Dedifferentiated amniotic fluid mesenchymal stem cell (primary cell): ENCODE measurements around the gene DNAH11.
"Not testable (repeated sequence)": the region's sequence is repeated elsewhere in the genome, so short reads cannot be mapped to it uniquely, and the experiment has no call there.

ENCODE experiments used
- DNase-seq: peaks from one replicate; pipeline ENCODE4 v3.0.0-alpha.2; 2016; ENCODE audit errors: extremely low spot score

DNAH11 gene

DNA sequence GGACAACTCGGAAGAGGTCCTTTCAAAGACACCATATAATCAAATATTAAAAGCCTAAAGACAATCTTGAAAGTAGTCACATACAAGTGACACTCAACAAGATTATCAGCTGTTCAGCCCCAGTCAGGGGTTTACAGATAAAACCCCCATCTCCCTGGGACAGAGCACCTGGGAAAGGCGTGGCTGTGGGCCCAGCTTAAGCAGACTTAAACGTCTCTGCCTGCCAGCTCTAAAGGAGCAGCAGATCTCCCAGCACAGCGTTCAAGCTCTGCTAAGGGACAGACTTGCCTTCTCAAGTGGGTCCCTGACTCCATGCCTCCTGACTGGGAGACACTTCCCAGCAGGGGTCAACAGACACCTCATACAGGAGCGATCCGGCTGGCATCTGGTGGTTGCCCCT is 384.9 kb downstream of the DNAH11 start:
- DNase-seq = no peak

DNA sequence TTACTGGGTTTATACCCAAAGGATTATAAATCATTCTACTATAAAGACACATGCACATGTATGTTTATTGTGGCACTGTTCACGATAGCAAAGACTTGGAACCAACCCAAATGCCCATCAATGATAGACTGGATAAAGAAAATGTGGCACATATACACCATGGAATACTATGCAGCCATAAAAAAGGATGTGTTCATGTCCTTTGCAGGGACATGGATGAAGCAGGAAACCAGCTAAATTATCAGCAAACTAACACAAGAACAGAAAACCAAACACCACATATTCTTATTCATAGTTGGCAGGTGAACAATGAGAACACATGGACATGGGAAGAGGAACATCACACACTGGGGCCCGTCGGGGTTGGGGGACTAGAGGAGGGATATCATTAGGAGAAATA is 390.5 kb downstream of the DNAH11 start:
- DNase-seq = not testable (repeated sequence)

DNA sequence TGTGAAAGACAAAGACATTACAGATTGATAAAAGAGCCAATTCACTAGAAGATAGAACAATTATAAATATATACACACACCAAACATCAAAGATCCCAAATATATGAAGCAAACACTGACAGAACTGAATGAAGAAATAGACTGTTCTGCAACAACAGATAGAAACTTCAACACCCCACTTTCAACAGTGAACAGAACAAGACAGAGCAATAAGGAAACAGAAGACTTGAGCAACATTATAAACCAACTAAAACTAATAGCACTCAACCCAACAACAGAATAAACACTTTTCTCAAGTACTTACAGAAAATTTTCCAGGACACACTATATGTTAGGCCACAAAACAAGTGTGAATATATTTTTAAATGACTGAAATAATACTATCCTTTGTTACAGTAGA is 392.0 kb downstream of the DNAH11 start:
- no peak for DNase-seq

DNA sequence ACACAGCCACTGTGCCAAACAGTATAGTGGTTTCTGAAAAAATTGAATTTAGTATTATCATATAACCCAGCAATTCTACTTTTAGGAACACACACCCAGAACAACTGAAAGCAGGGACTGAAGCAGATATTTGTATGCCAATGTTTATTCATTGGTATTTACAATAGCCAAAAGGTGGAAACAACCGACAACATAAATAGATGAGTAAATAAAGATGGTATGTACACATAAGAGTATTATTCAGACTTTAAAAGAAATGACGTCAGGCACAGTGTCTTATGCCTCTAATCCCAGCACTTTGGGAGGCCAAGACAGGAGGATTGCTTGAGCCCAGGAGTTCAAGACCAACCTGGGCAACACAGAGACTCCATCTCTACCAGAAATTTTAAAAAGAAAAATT is 395.6 kb downstream of the DNAH11 start:
- no peak for DNase-seq

DNA sequence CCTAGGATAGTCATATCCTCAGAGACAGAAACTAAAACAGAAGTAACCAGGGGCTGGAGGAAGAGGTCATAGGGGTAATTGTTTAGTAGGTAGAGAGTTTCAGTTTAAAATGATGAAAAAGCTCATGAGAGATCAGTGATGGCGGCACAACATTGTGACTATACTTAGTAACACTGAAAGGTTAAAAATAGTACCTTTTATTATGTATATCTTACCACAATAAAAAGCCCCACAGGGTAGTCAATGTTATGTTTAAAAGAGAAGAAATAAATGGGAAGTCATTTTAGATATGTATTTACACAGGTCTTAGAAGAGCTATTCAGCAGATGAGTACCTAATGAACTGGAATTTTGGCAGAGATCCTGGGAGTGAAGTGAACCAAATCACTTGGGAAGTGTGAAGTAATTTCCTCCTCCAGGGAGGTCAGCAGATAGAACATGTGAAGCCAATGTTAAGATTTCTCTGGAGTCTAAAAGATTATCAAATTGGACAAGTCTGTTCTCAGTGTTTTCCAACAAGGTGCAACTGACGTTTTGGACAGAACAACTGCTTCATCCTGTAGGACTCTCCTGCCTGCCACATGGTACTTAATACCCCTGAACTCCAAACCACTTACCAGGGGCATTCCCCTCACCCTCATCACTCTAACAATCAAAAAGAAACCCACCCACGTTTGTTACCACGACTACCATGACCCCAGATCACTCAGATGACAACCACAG is 396.5 kb downstream of the DNAH11 start:
- DNase-seq = no peak

DNA sequence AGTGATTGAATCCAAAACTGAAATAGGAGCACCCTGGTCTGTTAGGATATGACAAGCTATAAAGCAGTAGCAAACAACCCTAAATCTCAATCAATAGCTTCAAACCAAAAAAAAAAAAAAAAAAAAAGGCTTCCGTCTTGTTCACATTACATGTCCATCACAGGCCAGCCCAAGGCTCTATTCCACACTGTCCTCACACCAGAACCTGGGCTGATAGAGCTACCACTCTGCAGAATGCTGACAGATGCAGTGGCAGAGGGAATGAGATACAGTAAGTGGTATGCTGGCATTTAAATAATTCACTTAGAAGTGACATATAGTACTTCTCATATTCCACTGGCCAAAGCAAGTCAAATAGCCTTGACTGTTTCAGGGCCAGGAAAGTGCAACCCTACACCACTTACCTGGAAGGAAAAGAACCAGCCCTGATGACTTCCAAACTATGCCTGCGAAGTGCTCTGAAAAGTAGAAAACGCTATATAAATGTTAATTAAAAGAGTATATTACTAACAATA is 397.1 kb downstream of the DNAH11 start:
- DNase-seq = no peak

DNA sequence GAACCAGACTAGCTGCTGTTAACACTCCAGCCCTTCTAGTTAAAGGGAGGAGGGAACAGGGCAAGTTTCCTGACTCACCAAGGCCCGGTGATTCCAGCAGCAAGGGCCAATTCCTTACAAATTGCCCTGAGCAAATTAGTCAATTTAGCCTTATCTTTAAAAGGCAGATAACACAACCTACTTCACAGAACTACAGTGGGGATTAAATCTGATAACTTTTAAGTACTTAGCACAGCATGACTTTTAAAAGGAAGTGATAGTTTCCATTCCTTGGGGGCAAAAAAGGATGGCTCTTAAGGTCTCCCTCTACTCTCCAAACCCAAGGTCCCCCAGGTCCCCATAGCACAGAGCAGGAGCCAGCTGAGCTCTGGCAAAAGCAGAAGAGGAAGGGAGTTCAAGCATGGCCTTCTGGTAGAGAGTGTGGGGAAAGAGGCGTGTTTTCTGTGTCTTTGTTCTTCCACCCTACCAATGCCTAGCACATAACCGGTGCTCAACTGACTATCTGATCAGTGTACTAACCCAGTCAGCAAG is 398.8 kb downstream of the DNAH11 start:
- no peak for DNase-seq

DNA sequence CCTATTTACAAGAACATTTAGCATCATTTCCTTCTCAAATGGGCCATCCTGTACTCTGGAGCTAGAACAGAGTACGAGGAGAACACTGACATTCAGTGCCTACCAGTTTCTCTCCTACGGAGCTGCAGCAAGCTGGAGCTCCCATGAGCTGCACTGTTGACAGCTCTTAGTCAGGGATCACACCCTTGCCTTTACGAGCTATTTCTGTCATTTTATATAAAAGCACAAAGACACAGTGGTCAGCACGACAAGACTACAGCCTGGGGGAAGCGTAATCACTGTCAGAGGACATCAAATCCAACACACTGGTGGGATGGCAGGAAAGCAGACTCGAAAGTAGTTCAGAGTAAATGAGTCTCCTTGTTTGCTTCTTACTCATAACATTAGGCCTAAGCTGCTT is 400.1 kb downstream of the DNAH11 start:
- DNase-seq = no peak

DNA sequence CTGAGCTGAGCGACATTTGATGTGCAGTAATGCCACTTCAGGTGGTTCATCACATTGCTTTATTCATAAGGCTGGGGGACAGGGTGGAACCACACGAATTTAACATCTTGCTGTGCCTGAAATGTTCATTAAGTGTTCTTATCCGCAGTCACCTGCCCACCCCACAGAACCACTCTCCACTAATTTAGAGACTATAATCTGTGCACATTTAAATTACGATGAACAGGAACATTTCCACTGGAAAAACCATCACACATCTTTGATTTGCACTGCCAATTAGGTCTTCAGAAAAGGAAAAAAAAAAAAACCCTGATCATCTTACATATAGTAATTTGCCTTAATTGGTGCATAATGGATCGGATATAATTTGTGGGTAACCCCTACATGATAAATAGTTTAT is 400.6 kb downstream of the DNAH11 start:
- DNase-seq = no peak

DNA sequence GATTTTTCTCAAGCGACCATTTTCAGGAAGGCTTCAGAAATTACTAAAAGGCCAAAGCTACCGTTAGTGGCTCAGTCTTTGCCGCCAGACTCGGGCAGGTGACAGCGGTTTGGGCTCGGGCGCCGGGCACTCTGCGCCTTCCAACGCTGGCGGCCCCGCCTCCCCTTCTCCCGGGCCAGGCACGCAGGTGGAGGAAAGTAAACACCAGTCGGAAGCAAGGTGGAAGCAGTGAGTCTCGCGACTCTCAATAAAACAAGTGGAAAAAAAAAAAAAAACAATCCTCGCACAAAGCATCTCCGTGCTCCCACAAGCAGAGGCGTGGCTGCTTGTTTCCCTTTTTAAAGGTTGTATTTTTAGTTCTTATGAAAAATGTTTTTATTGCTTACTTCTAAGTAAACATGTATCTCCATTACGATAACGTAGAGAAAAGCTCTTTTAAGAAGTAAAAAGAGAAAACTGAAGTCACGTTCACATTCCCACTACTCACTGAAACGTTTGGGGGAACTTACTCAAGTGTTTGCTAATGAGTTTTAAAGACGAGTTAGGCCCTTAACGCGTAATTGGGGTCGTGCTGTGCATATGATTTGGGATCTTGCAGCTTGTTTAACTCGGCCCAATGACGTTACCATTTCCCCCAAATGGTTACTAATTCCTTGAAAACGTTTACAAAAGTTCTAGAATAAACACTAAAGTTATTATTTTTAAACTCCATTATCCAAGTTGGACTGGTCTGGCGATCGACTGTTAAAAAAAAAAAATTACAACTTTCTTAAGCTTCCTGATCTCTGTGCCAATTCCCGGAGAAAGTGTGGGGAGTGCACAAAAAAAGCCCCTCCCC is 402.0 kb downstream of the DNAH11 start:
- DNase-seq = no peak

DNA sequence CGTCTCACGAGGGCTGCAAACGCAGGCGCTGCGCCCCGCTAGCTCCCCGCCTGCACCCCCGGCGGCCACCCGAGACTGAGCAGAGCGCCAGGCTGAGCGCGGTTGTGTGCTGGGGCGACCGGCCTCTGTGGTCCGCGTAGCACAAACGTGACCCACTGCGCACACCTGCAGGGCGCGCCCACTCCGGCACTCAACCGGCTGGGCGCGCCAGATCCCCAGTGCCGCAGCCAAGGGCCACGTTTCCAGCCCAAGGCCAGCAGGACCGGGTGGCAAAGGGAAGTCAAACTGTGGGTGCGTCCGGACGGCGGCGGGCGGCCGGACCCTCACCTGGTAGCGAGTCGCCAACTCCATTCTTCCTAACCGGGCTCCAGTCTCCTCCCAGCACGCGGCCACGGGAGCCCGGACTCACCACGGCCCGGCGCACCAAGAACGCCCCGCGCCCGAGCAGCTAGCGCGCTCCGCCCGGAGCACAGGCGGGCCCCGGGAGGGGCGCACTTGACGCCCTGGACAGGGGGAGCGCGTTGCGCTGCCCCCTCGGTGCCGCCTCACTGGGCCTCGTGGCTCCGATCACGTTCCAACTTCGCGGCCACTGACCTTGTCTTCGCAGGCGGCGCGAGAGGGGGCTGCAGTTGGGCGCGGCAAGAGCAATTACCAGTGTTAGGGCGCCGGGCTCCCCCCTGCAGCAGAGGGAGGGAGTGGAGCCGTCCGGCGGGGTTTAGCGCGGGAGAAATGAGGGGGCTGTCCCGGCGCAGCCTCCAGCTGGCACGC is 402.8 kb downstream of the DNAH11 start, which contains the start of gene CDCA7L:
Gene CDCA7L, minus strand, starts transcription at position 446 of the 768 bp plus-strand sequence. Its CDS starts 95 bp downstream, at position 351.
- peak; percentile 54 for DNase-seq

DNA sequence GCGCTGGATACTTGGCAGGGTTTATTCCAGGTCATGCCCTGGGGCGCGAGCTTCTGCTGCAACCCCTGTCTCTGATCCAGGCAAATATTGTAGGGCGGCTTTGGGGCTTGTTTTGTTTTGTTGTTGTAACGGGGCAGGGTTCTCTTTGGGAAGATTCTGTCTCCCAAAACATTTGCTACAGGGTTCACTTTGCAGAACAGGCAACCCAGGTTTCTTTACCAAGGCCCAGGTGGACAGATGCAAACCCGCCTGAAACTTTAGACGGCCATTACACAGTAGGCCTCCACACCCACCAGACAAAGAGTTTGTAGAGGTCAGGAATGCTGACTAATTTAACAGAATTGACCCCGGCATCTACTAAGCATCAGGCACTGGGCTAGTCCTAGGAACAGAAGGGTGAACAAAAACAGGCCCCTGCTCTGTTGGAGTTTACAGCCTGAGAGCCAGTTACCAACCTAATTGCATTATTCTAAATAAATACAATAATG is 403.4 kb downstream of the DNAH11 start:
- DNase-seq = peak; percentile 26

DNA sequence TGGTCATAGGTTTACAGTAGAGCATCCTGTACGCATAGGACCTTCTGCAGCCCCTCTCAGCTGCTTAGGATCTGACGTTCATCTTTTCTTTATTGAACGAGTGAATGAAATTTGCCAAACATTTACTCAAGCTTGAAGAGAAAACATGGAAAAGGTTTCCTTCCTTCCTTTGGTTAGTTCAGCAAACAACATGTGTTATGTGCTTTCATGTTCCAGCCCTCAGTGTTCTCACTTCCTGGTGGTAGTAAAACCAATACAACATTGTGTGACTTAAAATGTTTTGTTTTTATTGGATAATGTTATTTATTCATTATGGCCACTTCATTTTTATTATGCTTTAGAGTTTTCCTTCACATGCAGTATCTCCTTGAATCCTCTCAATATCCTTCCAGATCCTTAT is 404.2 kb downstream of the DNAH11 start:
- no peak for DNase-seq

DNA sequence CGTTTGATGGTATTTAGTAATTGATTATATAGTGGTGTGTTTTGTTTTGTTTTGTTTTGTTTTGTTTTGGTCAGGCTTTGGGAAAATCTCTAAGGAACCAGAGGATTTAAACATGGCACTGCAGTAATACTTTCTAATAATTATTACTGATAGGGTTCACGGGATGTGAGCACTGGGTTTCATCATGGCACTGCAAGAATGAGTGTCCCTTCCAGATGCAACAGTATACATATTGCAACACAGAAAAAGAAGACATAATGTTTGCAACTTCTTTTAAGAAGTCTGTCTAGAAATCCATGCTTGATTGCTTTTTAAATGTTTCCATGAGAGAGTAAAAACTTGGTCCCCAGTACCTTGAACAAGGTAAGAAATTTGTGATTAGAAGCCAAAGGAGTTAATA is 405.1 kb downstream of the DNAH11 start:
- DNase-seq = no peak

DNA sequence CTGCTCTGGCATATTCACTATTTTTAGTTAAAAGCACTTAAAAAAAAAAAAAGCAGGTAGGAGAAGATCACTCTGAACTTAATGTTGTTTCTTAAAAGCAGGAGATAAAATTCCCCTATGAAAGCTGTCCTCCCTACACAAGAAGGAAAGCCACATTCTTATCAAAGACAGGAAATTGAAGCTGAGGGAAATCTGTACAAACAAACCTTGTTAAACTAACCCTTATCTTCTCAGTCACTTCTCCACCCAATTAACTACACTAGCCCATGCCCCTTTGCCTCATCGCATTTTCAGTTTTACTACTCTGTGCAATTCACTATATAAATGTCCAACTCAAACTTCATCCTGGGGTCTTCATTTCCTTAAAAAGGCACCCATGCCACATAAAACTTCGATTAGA is 405.5 kb downstream of the DNAH11 start:
- DNase-seq = no peak

DNA sequence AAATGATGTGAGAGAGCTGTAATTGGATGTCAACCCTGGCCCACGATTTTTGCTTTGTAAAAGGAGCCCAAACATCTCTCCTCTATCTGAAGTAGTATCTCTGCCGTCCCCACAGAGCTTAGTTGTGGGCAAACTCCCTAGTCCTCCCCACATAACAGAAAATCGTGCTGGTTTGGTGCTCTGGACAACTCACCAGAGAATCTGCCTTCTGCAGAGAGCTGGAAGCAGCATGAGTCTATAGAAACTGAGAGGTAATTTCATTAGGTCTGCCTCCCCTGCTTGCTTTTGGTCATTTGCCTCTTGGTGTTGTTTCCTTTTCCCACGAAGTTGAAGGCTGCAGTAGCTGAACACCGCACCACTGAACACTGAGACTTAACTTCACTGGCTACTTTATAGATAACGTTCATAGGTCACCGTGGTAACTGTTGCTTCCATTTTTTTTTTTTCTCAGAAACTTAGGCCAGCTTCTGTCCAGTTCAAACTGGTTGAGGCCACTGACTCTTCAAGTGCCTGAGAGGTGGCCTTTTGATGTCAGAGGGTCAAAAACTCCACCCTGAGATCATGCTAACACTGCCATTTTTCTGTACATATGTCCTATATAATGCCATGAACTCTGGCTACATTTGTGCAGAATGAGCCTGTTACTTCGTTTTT is 406.2 kb downstream of the DNAH11 start:
- DNase-seq = no peak
